GM21529 (cell line): ENCODE data around the gene ABLIM2.

Experiments used
- ATAC-seq: cut with Tn5 transposase; IDR thresholded peaks from one replicate; pipeline ENCODE4 v1.9.1; 2021; ENCODE audit not compliant: unreplicated experiment

Gene ABLIM2

GRCh38 chr4:8176547-8177399, 18.2 kb upstream of the ABLIM2 start:
- ATAC-seq, result peak; percentile 74

GRCh38 chr4:8175686-8176085, 17.1 kb upstream of the ABLIM2 start:
- ATAC-seq, result no peak

GRCh38 chr4:8174970-8175369, 16.4 kb upstream of the ABLIM2 start:
- no peak for ATAC-seq

- no peak for ATAC-seq
Measured at GRCh38 chr4:8173492-8174242, 15.1 kb upstream of the ABLIM2 start.

GRCh38 chr4:8171984-8172924, 13.6 kb upstream of the ABLIM2 start:
- ATAC-seq, result peak; percentile 85

GRCh38 chr4:8171266-8171665, 12.7 kb upstream of the ABLIM2 start:
- no peak for ATAC-seq

- no peak for ATAC-seq
Measured at GRCh38 chr4:8170341-8170740, 11.7 kb upstream of the ABLIM2 start.

- no peak for ATAC-seq
Measured at GRCh38 chr4:8169763-8170162, 11.2 kb upstream of the ABLIM2 start.

GRCh38 chr4:8168832-8169598, 10.4 kb upstream of the ABLIM2 start:
- no peak for ATAC-seq

GRCh38 chr4:8168232-8168631, 9.6 kb upstream of the ABLIM2 start:
- ATAC-seq, result no peak

- ATAC-seq, result no peak
Measured at GRCh38 chr4:8167815-8168214, 9.2 kb upstream of the ABLIM2 start.

- no peak for ATAC-seq
Measured at GRCh38 chr4:8167291-8167690, 8.7 kb upstream of the ABLIM2 start.

GRCh38 chr4:8165374-8165896, 6.8 kb upstream of the ABLIM2 start:
- no peak for ATAC-seq

GRCh38 chr4:8164687-8165086, 6.1 kb upstream of the ABLIM2 start:
- no peak for ATAC-seq

- no peak for ATAC-seq
Measured at GRCh38 chr4:8164194-8164565, 5.6 kb upstream of the ABLIM2 start.

GRCh38 chr4:8163436-8164193, 5.0 kb upstream of the ABLIM2 start:
- no peak for ATAC-seq

- no peak for ATAC-seq
Measured at GRCh38 chr4:8163026-8163425, 4.4 kb upstream of the ABLIM2 start.

- no peak for ATAC-seq
Measured at GRCh38 chr4:8162625-8163024, 4.0 kb upstream of the ABLIM2 start.

- no peak for ATAC-seq
Measured at GRCh38 chr4:8160572-8160971, 2.0 kb upstream of the ABLIM2 start.

- ATAC-seq, result no peak
Measured at GRCh38 chr4:8160233-8160560, 1.6 kb upstream of the ABLIM2 start.
